ENCODE results near the gene SRSF10.

DNA sequence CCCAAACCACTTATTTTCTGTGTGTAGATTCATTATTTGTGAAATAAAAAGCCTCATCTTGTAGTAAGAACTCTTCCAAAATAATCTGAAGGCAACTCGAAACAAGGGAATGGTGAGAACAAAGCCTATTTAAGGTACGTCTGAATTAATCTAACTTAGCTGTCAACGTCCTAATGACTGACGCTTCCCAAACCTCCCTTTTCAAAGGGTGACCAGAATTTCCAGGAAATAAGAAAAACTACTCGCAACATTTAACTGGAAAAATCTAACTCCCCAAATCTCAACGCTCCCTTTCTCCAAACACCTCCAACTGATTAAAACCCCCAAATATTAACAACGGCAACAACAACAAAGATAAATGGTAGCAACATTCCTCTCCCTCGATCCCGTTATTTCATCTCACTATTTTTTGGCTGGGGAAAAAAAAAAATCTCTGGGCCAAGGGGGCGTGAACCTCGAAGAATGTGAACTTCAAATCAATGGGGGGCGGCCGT, 693 bp downstream of the SRSF10 start:
- TF ChIP-seq, protein P1, sequence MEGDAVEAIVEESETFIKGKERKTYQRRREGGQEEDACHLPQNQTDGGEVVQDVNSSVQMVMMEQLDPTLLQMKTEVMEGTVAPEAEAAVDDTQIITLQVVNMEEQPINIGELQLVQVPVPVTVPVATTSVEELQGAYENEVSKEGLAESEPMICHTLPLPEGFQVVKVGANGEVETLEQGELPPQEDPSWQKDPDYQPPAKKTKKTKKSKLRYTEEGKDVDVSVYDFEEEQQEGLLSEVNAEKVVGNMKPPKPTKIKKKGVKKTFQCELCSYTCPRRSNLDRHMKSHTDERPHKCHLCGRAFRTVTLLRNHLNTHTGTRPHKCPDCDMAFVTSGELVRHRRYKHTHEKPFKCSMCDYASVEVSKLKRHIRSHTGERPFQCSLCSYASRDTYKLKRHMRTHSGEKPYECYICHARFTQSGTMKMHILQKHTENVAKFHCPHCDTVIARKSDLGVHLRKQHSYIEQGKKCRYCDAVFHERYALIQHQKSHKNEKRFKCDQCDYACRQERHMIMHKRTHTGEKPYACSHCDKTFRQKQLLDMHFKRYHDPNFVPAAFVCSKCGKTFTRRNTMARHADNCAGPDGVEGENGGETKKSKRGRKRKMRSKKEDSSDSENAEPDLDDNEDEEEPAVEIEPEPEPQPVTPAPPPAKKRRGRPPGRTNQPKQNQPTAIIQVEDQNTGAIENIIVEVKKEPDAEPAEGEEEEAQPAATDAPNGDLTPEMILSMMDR (IDR thresholded peaks at IDR 0.05 in 8 of 11, conservative IDR thresholded peaks at IDR 0.05 in 3 of 11) = no peak
- TF ChIP-seq POLR2A (IDR thresholded peaks at IDR 0.05) = no peak
